ENCODE results near the gene LARGE1.

- no peak for TF ChIP-seq POLR2AphosphoS5 (IDR thresholded peaks at IDR 0.05; ENCODE audit: low read depth, low read length)
- no peak for TF ChIP-seq SP2 (IDR thresholded peaks at IDR 0.05; ENCODE audit: low read length)
- TF ChIP-seq, protein P1, sequence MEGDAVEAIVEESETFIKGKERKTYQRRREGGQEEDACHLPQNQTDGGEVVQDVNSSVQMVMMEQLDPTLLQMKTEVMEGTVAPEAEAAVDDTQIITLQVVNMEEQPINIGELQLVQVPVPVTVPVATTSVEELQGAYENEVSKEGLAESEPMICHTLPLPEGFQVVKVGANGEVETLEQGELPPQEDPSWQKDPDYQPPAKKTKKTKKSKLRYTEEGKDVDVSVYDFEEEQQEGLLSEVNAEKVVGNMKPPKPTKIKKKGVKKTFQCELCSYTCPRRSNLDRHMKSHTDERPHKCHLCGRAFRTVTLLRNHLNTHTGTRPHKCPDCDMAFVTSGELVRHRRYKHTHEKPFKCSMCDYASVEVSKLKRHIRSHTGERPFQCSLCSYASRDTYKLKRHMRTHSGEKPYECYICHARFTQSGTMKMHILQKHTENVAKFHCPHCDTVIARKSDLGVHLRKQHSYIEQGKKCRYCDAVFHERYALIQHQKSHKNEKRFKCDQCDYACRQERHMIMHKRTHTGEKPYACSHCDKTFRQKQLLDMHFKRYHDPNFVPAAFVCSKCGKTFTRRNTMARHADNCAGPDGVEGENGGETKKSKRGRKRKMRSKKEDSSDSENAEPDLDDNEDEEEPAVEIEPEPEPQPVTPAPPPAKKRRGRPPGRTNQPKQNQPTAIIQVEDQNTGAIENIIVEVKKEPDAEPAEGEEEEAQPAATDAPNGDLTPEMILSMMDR (IDR thresholded peaks at IDR 0.05; ENCODE audit: control extremely low read depth in 1 of 3, insufficient read depth in 1 of 3, low read depth in 1 of 3, low read length in 3 of 3): no peak
- no peak for TF ChIP-seq ZNF274 (IDR thresholded peaks at IDR 0.05; ENCODE audit: borderline replicate concordance, extremely low read depth, low read length)
- no peak for TF ChIP-seq EP300 (IDR thresholded peaks at IDR 0.05; ENCODE audit: borderline replicate concordance in 1 of 2, low read depth in 2 of 2, low read length in 2 of 2)
- no peak for TF ChIP-seq POLR2A (IDR thresholded peaks at IDR 0.05; ENCODE audit: control extremely low read depth in 1 of 2, low read depth in 2 of 2, low read length in 2 of 2)
- no peak for TF ChIP-seq CHD2 (IDR thresholded peaks at IDR 0.05; ENCODE audit: low read length)
- TF ChIP-seq GTF2F1 (IDR thresholded peaks at IDR 0.05; ENCODE audit: borderline replicate concordance, low read depth, low read length): no peak
- no peak for TF ChIP-seq FOSL1 (IDR thresholded peaks at IDR 0.05; ENCODE audit: insufficient read depth, low read depth, low read length)
These were observed 245.9 kb downstream of the LARGE1 start for GRCh38 chr22:33674357-33674756.
